ENCODE results near the gene CEP152. TPM values are rescaled to one million over a fixed set of nuclear protein-coding genes. Genes with fewer than 3 reads are reported as not detected.

CEP152 gene
- total RNA-seq, 2 donors from 2014 or later = 3.3 to 6.5 TPM

DNA sequence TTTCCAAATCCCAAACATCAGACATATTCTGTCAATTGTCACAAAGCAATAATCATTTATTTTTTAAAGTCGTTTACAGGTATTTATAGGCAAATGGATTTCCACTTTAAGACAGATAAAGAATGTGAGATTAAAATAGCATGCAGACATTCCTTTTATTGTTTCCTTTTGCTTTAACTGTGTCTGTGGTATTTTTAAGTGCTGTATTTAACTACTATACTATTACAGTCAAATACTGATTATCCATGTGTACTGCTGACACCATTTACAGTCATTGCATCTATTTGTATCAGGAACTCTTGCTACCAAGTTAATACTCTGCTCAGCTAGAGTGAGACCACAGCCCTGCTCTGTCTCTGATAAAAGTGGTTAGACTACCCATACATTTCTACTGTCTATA lies 12.8 kb upstream of the CEP152 start:
- no peak for ATAC-seq (ENCODE audit: insufficient number of reproducible peaks, low FRiP score, low read depth)
- H3K27me3 ChIP-seq (replicated peaks; ENCODE audit: insufficient read depth) = no peaks in the 10 kb centered on the region

GRCh38 chr15:48823237-48823636 lies 12.4 kb upstream of the CEP152 start:
- no peak for TF ChIP-seq CTCF (IDR thresholded peaks at IDR 0.05)
- DNase-seq (ENCODE audit: low spot score) (no peak), ATAC-seq (ENCODE audit: insufficient number of reproducible peaks, low FRiP score, low read depth) (no peak)
- Histone ChIP-seq H3K36me3 (no peaks in the 10 kb centered on the region), H3K27me3 (replicated peaks; ENCODE audit: insufficient read depth) (no peaks in the 10 kb centered on the region), H3K27ac (no peak overlapping the region), H3K9me3 (no peaks in the 10 kb centered on the region), H3K4me3 (no peak overlapping the region), H3K4me1 (ENCODE audit: control insufficient read depth in 1 of 2, low read depth in 2 of 2) (no peaks in the 10 kb centered on the region)

More for the DNA sequence above, 12.8 kb upstream of the CEP152 start:
- Histone ChIP-seq H3K27ac (no peak overlapping the region), H3K4me1 (ENCODE audit: control insufficient read depth in 1 of 2, low read depth in 2 of 2) (no peaks in the 10 kb centered on the region), H3K4me3 (no peak overlapping the region), H3K36me3 (no peaks in the 10 kb centered on the region), H3K9me3 (no peaks in the 10 kb centered on the region)
- no peak for DNase-seq (ENCODE audit: low spot score)
- TF ChIP-seq CTCF (IDR thresholded peaks at IDR 0.05) = no peak

GRCh38 chr15:48814286-48814685 lies 3.4 kb upstream of the CEP152 start:
- Histone ChIP-seq H3K4me3 (no peak overlapping the region), H3K27me3 (replicated peaks; ENCODE audit: insufficient read depth) (no peaks in the 10 kb centered on the region), H3K9me3 (no peaks in the 10 kb centered on the region), H3K4me1 (ENCODE audit: control insufficient read depth in 1 of 2, low read depth in 2 of 2) (peaks cover 5 to 12% of the 10 kb centered on the region in 2 donors), H3K27ac (no peak overlapping the region), H3K36me3 (no peaks in the 10 kb centered on the region)
- no peak for TF ChIP-seq CTCF (IDR thresholded peaks at IDR 0.05)
- ATAC-seq (ENCODE audit: insufficient number of reproducible peaks, low FRiP score, low read depth) (no peak), DNase-seq (ENCODE audit: low spot score) (no peak)

GRCh38 chr15:48811325-48811958 lies 573 bp upstream of the CEP152 start:
- Histone ChIP-seq H3K4me1 (ENCODE audit: control insufficient read depth in 1 of 2, low read depth in 2 of 2) (peaks cover 5 to 12% of the 10 kb centered on the region in 2 donors), H3K27ac (no peak overlapping the region), H3K4me3 (peak overlapping the region; percentile 95), H3K36me3 (no peaks in the 10 kb centered on the region), H3K9me3 (no peaks in the 10 kb centered on the region), H3K27me3 (replicated peaks; ENCODE audit: insufficient read depth) (no peaks in the 10 kb centered on the region)
- DNase-seq (ENCODE audit: low spot score) (no peak), ATAC-seq (ENCODE audit: insufficient number of reproducible peaks, low FRiP score, low read depth) (no peak)
- no peak for TF ChIP-seq CTCF (IDR thresholded peaks at IDR 0.05)

- DNase-seq (ENCODE audit: low spot score) (no peak), ATAC-seq (ENCODE audit: insufficient number of reproducible peaks, low FRiP score, low read depth) (no peak)
- H3K27me3 ChIP-seq (replicated peaks; ENCODE audit: insufficient read depth) = no peaks in the 10 kb centered on the region
- H3K36me3 ChIP-seq = no peaks in the 10 kb centered on the region
- no peaks in the 10 kb centered on the region for H3K9me3 ChIP-seq
- H3K4me3 ChIP-seq = no peak overlapping the region
- TF ChIP-seq CTCF (IDR thresholded peaks at IDR 0.05) = no peak
- peaks cover 3 to 15% of the 10 kb centered on the region in 2 donors for H3K4me1 ChIP-seq (ENCODE audit: control insufficient read depth in 1 of 2, low read depth in 2 of 2)
- H3K27ac ChIP-seq = no peak overlapping the region
Observed at GRCh38 chr15:48806151-48806550, 4.7 kb downstream of the CEP152 start.
